ENCODE results near the gene DNAH3.
"Not testable (repeated sequence)": the region's sequence is repeated elsewhere in the genome, so short reads cannot be mapped to it uniquely, and the experiment has no call there.

- TF ChIP-seq EZH2 (IDR thresholded peaks at IDR 0.05; ENCODE audit: insufficient read depth, poor library complexity, severe bottlenecking); EZH2phosphoT487 (IDR thresholded peaks at IDR 0.05; ENCODE audit: insufficient read depth, low read depth): not testable (repeated sequence)
Measured at GRCh38 chr16:21063314-21063713, 87.3 kb downstream of the DNAH3 start.

All from GM23248 (cell line).